Anterior cingulate cortex (tissue), 58 donors: Measurements from ENCODE around the gene ELAVL1.

Source experiments
- DNase-seq, 58 donors: peaks; one replicate each; lab custom pipeline; 2025; lab: John Stamatoyannopoulos, UW

ELAVL1 gene

DNA sequence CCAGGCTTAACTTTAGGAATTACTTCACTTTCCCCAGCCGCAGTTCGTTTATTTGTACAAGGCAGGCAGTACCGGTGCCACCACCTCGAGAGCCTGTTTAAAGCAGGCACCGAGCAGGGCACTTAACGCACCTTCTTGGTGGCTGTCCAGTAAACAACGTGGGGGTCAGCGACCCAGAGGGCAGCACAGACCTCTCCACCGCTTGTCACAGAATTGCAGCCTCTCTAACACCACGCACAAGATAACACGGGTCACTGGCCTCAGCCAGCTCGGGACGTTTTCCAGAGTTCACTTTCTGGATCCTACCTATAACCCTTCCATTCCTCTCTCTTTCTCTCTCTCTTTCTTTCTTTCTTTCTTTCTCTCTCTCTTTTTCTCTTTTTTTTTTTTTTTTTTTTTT lies 16.8 kb upstream of the ELAVL1 start:
- no peak for DNase-seq

DNA sequence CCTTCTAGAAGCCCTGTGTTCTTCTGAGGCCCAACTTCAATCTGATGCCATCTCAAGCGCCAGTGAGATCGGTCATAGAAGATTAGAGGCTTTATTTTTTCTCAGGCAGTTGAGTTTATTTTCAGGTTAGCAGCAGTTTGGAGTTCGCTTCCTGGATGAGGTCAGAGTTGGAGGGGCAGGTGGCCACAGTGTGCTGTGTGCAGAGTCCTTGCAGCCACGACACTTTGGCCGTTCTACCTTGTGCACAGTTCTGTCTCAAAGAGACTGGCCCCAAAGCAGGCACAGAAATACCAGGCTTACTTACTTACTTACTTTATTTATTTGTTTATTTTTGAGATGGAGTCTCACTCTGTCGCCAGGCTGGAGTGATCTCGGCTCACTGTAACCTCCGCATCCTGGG lies 15.9 kb upstream of the ELAVL1 start:
- no peak for DNase-seq

DNA sequence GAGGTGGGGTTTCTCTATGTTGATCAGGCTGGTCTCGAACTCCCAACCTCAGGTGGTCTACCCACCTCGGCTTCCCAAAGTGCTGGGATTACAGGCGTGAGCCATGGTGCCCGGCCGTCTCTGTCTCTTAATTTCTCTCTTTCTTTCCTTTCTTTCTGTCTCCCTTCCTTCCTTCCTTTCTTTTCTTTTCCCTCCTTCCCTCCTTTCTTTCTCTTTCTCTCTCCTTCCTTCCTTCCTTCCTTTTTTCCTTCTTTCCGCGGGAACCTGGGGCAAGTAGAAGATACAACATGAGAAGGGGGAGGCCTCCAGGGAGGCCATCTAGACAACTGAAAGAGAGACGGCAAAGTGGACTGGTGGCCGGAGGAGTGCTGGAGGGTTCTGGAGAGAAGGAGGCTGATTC lies 15.2 kb upstream of the ELAVL1 start:
- no peak for DNase-seq

DNA sequence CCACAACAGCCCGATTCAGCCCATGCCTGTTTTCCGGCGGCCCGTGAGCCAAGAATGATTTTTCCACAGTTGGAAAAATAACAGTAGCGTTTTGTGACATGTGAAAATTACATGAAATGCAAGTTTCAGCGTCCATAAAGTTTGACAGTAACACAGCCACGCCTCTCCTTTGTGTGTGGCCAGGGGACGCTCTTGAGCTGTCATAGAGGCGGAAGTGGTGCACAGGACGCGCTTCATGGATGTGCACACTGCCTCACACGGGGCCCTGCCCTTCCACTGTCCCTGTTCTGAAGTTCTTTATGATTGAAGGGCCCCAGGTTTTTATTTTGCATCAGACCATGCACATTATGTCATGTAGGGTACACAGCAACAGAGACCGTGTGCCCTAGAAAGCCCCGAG lies 12.4 kb upstream of the ELAVL1 start:
- DNase-seq: no peak

DNA sequence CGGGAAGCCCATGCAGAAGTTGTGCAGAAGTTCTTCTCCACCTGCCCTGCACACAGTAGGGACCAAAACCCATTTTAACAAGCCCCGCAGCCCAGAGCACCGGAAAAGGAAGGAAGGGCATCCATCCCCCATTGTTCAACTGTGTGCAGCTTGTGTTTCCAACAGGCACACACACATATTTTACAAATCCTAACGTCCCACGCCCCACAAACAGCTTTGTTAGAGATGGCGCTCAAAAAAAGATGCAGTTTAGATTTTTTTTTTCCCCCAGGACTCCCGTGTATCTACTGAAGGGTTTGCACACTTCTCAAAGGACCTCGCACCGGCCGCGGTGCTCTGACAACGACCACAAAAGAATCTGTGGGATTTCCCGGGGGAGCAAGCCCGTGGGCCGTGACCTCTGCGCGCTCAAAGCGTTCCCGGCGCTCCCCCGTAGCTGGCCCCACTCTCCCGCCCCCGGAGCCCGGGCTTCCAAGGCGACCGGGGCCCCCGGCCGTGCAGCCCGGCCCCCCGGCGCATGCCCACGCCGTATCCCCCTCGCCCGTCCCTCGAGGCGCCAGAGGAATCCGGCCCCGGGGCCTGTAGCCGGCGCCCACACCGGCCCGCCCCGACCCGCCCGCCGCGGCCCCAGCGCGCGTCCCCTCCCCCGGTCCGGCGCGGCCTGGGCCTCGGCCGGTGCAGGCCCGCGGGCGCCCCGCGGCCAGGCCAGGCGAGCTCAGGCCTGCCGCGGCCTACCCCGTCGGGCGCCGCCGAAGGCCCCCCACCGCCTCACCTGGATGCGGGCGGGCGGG lies 523 bp downstream of the ELAVL1 start:
- peak in 2 of 58 donors; percentile 25 to 34 for DNase-seq

DNA sequence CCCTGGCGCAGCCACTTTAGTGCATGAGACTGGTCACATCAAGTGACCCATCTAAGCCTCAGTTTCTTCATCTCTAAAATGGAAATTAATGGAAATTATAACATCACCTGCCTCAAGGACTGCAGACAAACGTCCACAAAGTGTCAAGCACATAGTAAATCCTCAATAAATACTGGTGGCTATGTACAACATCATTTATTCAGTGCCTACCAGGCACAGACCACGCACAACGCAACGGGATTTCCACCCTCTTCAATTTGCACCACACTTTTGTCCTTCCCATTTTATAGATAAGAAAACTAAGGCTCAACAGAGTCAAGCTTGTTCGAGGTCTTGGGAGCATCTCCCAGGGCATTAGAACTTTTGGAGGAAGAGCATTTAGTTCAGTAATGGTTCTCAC lies 1.4 kb downstream of the ELAVL1 start:
- no peak for DNase-seq

DNA sequence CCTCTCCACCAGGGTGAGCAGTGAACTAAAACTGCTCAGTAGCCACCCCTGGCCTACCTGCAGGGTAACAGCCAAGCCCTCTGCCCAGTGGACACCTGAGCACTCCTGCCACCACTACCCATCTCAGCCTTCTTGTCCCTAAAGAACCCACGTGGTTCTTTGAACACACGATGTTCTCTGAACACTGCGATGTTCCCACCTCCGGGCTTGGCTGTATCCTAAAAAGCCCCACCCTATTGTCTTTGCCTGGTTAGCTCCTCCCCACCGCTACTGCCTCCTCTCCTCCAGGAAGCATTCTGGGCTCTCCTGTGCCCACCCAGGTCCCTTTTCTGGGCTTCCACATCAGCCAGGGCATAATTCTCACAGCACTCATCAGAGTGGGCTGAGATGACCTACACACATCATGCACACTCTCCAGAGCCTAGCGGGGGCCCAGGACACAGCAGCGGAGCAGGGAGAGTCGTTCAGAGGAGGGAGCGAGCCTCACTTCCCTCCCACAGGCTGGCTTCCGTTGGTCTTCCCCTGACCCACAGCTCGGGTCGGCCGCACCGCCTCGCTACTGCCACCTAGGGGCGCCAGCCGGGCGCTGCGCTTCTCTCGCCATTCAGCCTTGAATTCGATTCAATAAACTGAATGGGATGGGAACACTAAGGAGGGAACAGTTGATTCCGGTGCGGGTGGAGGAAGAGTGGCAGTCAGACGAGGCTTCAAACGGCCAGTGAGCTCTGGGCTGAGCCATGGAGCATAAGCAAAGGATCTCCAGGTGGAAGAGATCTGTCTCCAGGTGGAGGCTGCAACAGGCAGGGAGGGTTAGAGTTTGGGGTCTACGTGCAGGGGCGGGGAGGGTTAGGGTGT lies 3.2 kb downstream of the ELAVL1 start:
- peak in 57 of 58 donors; percentile 3 to 80 (median 50) for DNase-seq

DNA sequence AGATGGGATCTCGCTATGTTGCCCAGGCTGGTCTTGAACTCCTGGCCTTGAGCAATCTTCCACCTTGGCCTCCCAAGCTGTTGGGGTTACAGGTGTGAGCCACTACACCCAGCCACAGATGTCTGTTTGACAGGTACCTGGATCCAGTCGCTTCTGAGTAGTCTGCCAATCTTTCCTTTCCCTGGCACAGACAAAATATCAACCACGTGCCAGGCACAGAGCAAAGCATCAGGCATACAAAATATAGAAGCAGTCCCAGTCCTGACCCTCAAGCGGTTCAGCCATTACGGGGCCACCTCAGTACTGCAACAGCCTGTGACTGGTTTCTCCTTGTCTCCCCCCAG lies 3.8 kb downstream of the ELAVL1 start:
- no peak for DNase-seq

DNA sequence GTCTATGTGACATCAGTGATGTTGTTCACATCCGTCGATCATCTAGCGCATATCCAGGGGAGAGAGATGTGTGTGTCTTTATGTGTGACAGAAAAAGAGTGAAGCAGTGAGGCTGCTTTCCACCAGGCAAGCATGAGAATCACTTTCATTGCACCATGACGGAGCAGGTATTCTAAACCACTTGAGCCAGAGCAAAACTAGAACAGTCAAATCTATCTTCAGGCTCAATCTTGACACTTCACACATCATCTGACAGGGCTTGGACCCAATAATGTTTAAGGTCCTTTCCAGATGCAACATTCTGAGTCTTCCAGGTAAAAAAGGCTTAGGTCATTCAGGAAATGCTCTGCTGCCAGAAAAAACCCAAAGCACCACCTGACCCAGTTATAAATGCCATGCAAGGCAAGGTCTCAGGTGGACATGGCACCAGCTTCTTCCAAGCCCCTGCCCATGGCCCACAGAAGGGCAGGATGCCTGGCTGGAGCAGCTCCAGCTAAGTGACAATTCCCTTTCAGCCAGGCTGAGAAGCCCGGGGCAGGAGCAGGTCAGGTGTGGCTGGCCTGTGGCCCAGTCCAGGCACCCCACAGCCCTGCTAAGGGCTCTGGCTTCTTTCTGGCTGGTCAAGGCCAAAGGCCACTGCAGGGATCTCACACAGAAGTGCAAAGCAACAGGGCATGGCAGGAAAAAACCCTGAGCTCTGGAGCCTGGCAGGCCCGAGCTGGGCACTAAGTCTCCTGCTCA lies 5.0 kb downstream of the ELAVL1 start:
- no peak for DNase-seq

DNA sequence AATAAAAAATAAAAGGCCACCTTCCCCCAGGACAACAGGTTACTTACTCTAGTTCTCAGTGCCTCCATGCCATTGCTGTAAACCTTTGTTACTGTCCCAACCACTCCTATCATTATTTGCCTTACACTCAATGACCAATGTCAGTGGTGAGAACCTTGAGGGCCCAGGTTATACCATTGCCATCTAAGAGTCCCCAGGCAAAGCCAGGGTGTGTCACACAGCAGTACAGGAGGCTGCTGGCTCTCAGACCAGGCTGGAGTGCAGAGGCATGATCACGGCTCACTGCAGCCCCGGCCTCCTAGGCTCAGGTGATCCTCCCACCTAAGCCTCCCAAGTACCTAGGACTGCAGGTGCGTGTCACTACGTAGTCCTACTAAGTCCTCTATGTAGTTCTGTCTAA lies 6.1 kb downstream of the ELAVL1 start:
- no peak for DNase-seq

DNA sequence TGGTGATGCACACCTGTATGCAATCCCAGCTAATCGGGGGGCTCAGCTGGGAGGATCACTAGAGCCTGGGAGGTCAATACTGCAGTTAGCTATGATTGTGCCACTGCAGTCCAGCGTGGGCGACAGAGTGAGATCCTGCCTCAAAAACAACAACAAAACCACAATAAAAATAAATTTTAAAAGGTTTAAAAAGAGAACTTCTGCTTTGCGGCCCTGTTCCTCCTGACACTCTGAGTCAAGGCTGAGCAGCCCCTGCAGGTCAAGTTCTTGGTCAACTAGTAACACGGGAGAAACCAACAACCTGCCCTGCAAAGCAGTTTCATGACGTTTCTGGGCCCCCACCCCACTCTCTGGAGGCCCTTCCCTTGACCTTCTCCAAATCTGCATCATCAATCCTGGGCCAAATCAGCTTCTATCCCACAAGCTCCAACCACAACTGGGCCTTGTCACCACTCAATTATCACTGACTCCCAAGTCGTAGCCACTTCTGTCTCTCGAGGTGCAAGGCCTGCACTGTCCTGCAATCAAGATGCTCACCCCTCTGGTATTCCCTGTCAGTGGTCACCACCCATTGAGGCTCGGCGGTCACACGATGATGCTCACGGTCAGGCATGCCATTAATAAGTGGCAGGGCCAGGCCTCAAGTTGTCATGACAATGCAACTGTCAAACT lies 7.5 kb downstream of the ELAVL1 start:
- no peak for DNase-seq

DNA sequence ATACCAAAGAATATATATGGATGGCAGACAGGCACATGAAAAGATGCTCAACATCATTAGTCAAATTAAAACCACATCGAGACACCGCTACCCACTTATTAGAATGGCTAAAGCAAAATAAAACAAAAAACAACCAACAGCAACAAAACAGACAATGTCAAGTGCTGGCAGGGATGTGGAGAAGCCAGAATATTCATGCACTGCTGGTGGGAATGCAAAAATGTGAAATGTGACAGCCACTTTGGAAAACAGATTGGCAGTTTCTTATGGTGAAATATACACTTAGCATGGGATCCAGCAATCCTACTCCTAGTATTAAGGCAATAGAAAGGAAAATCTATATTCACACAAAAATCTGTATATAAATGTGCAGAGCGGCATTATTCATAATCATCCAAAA lies 8.6 kb downstream of the ELAVL1 start:
- DNase-seq: no peak

DNA sequence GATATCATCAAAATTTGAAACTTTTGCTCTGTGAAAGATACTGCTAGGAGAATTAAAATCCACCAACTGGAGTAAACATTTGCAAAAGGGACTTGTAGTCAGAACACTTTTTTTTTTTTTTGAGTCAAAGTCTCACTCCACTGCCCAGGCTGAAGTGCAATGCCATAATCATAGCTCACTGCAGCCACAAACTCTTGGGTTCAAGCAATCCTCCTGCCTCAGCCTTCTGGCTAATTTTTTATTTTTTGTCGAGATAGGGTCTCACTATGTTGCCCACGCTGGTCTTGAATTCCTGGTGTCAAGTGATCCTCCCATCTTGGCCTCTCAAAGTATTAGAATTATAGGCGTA lies 9.7 kb downstream of the ELAVL1 start:
- no peak for DNase-seq

DNA sequence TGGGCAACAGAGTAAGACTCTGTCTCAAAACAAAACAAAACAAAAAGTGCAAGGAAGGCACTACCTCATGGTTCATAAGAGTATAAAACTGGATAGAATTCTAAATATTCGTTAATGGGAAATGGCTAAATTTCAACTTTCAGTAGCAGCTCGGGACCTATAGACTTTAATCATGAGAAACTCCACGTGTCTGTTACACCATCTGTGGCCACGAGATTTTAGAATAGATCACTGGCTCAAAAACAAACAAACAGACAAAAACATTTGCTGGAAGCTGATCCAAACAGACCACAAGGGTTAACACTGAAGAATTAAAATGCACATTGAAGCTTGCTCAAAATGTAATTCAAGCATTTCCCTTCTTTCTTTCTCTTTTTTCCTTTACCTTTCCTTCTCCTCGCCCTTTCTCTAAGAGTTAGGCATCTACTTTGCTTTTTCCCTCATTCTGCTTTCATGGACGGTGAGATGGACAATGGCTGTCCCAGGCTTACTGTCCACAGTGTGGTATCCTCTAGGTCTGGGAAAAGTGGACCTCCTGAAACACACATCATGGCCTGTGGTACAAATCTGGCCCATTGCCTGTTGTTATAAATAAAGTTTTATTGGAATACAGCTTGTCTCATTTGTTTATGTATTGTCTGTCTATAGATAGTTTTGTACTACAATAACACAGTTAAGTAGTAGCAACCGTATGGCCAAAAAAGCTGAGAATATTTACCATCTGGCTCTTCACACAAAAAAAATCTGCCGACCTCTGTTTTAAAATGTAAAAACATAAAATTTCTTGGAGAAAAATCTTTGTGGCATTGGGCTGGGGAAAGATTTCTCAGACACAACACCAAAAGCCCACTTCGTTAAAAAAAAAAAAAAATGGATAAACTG lies 10.3 kb downstream of the ELAVL1 start:
- no peak for DNase-seq

DNA sequence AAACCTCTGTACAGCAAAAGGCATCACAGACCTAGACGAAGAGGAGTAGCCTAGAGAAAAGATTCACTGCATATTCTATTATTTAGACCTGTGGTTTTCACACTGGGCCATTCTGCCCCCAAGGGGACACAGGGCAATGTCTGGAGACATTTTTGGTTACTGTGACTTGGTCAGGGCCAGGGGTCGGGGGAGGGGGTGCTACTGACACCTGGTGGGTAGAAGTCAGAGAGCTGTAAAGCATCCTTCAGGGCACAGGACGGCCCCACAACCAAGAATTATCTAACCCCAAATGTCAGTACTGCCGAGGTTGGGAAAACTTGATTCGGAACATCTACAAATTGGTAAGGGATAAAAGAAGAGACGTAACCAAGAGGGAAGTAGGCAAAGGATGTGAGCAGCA lies 11.3 kb downstream of the ELAVL1 start:
- no peak for DNase-seq

DNA sequence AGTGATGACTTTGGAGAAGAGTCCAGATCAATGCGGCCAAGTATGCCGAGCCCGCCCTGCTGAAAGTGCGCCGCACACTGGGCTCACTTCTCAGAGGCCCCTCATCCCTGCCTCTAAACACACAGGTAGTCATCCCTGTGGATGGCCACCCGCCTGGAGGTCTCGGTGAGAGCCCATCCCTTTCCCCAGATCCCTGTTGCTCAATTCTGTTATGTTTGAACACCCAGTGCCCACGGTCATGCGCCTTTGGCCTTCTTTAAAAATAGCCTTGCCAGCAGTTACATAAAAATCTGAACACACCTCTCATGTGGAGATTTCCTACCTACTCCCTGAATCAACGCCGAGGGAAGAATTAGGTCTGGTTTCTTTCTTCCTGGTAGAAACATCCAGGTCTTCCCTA lies 11.9 kb downstream of the ELAVL1 start:
- no peak for DNase-seq

DNA sequence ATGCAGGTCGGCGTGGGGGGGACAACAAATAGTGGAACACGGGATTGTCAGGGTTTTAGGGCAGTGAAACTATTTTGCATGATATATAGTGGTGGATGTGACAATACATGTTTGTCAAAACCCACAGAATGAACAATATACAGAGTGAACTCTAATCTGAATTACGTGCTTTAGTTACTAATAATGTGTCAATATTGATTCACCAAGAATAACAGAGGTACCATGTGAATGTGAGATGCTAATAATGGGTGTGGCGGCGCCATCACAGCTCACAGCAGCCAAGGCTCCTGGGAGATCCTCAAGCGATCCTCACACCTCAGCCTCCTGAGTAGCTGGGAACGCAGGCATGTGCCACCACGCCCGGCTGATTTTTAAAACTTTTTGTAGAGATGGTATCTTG lies 12.9 kb downstream of the ELAVL1 start:
- no peak for DNase-seq

DNA sequence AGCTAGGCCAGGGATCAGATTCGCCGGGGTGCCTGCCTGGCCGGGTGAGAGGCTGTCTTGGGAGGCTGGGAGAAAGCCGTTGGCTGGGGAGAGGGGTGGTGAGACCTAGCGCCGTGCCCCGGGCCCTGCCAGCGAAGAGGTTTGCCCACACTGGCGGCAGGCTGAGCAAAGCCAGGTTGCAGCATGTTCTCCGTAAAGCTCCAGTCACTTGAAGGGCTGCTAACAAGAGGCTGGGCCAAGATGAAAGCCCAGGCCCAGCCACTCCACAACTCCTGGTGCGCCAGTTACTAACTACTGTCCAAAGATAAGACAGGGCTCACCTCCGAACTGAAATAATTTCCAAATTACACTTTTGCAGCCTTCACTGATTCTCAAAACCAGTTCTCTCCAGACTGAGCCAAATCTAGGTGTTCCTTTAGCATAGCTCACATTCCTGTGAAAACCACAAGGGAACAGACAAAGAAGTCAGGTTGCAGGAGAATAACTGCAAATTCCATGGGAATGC lies 16.3 kb downstream of the ELAVL1 start:
- DNase-seq: no peak

DNA sequence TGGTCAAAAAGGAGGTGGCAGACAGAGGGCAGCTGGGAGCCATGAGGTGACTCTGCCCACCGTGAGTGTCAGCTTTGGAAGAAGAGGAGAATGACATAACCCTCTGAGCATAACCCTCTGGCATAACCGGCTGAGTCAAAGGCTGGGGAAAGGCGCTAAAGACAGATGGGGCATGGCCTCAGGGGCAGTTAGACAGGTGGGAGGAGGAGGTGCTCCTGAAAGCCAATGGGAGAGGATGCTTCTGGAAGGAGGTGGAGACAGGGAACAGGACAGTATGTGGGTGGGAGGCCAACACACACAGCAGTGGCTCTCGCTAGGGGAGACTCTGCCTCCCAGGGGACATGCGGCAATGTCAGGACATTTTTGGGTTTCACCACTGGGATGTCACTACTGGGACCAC lies 17.1 kb downstream of the ELAVL1 start:
- no peak for DNase-seq
